ENCODE results near the gene BMERB1. TPM values are rescaled to one million over a fixed set of nuclear protein-coding genes. Genes with fewer than 3 reads are reported as not detected.

The BMERB1 gene
- total and polyA plus RNA-seq, 4 donors, result 5.6 to 33.3 (median 9.0) TPM

GRCh38 chr16:15581127-15581815 lies 146.9 kb downstream of the BMERB1 start:
- no peak overlapping the region for H3K9ac ChIP-seq (ENCODE audit: low read depth in 1 of 2, low read length in 2 of 2)
- H3K27me3 ChIP-seq (ENCODE audit: control insufficient read depth in 4 of 4, insufficient read depth in 4 of 4, low read length in 3 of 4), result no peaks in the 10 kb centered on the region
- H3K9me3 ChIP-seq (ENCODE audit: control insufficient read depth in 4 of 4, low read length in 3 of 4), result no peaks in the 10 kb centered on the region
- DNase-seq (ENCODE audit: low spot score), result no peak
- peaks cover 0 to 17% (median 9%) of the 10 kb centered on the region in 4 donors for H3K36me3 ChIP-seq (ENCODE audit: control insufficient read depth in 4 of 4, insufficient read depth in 3 of 4, low read depth in 1 of 4, low read length in 3 of 4)
- no peak overlapping the region for H3K27ac ChIP-seq (ENCODE audit: low read depth in 1 of 2, low read length in 2 of 2)
- H3K4me3 ChIP-seq (ENCODE audit: low read depth in 1 of 3, low read length in 3 of 3), result no peak overlapping the region
- WGBS, result 91% methylated on average over 10 of the region's 10 CpGs
- TF ChIP-seq HNF4A (conservative IDR thresholded peaks at IDR 0.05) (no peak), RAD21 (IDR thresholded peaks at IDR 0.05) (no peak), JUND (IDR thresholded peaks at IDR 0.05) (no peak), FOXA2 (IDR thresholded peaks at IDR 0.05) (no peak), GABPA (IDR thresholded peaks at IDR 0.05 in 1 of 2, conservative IDR thresholded peaks at IDR 0.05 in 1 of 2) (no peak), NR2F2 (IDR thresholded peaks at IDR 0.05) (no peak), YY1 (IDR thresholded peaks at IDR 0.05) (no peak), HNF4G (IDR thresholded peaks at IDR 0.05) (no peak), FOXA1 (IDR thresholded peaks at IDR 0.05) (no peak), TAF1 (conservative IDR thresholded peaks at IDR 0.05) (no peak), MAX (IDR thresholded peaks at IDR 0.05) (no peak)
- TF ChIP-seq, protein P1, sequence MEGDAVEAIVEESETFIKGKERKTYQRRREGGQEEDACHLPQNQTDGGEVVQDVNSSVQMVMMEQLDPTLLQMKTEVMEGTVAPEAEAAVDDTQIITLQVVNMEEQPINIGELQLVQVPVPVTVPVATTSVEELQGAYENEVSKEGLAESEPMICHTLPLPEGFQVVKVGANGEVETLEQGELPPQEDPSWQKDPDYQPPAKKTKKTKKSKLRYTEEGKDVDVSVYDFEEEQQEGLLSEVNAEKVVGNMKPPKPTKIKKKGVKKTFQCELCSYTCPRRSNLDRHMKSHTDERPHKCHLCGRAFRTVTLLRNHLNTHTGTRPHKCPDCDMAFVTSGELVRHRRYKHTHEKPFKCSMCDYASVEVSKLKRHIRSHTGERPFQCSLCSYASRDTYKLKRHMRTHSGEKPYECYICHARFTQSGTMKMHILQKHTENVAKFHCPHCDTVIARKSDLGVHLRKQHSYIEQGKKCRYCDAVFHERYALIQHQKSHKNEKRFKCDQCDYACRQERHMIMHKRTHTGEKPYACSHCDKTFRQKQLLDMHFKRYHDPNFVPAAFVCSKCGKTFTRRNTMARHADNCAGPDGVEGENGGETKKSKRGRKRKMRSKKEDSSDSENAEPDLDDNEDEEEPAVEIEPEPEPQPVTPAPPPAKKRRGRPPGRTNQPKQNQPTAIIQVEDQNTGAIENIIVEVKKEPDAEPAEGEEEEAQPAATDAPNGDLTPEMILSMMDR (IDR thresholded peaks at IDR 0.05; ENCODE audit: low read depth, low read length, missing input control), result no peak
- TF ChIP-seq, protein P2, sequence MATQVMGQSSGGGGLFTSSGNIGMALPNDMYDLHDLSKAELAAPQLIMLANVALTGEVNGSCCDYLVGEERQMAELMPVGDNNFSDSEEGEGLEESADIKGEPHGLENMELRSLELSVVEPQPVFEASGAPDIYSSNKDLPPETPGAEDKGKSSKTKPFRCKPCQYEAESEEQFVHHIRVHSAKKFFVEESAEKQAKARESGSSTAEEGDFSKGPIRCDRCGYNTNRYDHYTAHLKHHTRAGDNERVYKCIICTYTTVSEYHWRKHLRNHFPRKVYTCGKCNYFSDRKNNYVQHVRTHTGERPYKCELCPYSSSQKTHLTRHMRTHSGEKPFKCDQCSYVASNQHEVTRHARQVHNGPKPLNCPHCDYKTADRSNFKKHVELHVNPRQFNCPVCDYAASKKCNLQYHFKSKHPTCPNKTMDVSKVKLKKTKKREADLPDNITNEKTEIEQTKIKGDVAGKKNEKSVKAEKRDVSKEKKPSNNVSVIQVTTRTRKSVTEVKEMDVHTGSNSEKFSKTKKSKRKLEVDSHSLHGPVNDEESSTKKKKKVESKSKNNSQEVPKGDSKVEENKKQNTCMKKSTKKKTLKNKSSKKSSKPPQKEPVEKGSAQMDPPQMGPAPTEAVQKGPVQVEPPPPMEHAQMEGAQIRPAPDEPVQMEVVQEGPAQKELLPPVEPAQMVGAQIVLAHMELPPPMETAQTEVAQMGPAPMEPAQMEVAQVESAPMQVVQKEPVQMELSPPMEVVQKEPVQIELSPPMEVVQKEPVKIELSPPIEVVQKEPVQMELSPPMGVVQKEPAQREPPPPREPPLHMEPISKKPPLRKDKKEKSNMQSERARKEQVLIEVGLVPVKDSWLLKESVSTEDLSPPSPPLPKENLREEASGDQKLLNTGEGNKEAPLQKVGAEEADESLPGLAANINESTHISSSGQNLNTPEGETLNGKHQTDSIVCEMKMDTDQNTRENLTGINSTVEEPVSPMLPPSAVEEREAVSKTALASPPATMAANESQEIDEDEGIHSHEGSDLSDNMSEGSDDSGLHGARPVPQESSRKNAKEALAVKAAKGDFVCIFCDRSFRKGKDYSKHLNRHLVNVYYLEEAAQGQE (IDR thresholded peaks at IDR 0.05), result no peak
- TF ChIP-seq, protein P3, sequence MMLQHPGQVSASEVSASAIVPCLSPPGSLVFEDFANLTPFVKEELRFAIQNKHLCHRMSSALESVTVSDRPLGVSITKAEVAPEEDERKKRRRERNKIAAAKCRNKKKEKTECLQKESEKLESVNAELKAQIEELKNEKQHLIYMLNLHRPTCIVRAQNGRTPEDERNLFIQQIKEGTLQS (IDR thresholded peaks at IDR 0.05), result no peak
- TF ChIP-seq, protein P4, sequence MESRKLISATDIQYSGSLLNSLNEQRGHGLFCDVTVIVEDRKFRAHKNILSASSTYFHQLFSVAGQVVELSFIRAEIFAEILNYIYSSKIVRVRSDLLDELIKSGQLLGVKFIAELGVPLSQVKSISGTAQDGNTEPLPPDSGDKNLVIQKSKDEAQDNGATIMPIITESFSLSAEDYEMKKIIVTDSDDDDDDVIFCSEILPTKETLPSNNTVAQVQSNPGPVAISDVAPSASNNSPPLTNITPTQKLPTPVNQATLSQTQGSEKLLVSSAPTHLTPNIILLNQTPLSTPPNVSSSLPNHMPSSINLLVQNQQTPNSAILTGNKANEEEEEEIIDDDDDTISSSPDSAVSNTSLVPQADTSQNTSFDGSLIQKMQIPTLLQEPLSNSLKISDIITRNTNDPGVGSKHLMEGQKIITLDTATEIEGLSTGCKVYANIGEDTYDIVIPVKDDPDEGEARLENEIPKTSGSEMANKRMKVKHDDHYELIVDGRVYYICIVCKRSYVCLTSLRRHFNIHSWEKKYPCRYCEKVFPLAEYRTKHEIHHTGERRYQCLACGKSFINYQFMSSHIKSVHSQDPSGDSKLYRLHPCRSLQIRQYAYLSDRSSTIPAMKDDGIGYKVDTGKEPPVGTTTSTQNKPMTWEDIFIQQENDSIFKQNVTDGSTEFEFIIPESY (IDR thresholded peaks at IDR 0.05), result no peak
- peaks cover 2 to 19% (median 11%) of the 10 kb centered on the region in 4 donors for H3K4me1 ChIP-seq (ENCODE audit: control insufficient read depth in 4 of 4, insufficient read depth in 4 of 4, low read length in 3 of 4)
